NCI-H2081 (cell line): Measurements from ENCODE around the gene MGAT4A.
A peak's percentile ranks its signal among the peaks of the same experiment; 100 is the strongest.
"Not testable (repeated sequence)": the region's sequence is repeated elsewhere in the genome, so short reads cannot be mapped to it uniquely, and the experiment has no call there.

Experiments used
- DNase-seq, 2 experiments: peaks; one replicate each; lab custom pipeline; 2025; lab: John Stamatoyannopoulos, UW

MGAT4A gene

GRCh38 chr2:98730053-98730706 is 752 bp downstream of the MGAT4A start:
- peak; percentile 16 to 61 for DNase-seq

- no peak for DNase-seq
Measured at GRCh38 chr2:98729652-98730051, 1.3 kb downstream of the MGAT4A start.

DNA sequence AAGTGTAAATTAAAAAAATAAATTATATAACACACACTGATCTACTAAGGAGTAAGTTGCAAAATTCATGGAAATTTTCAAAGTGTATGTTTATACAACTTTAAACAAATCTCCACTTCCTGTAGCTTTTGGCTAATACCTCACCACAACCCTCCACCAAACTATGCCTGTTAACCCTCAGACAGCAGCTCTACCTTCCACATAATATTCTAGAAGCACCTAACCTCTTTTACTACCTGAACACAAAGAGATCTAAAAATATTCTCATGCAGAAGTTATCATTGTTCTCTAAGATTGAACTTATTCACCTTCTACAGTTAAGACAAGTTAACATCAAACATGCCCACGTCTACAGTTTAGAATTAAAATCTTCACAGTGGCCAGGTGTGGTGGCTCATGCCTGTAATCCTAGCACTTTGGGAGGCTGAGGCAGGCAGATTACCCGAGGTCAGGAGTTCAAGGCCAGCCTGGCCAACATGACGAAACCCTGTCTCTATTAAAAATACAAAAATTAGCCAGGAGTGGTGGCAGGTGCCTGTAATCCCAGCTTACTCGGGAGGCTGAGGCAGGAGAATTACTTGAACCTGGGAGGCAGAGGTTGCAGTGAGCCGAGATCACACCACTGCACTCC is 2.7 kb downstream of the MGAT4A start:
- not testable (repeated sequence) for DNase-seq

DNA sequence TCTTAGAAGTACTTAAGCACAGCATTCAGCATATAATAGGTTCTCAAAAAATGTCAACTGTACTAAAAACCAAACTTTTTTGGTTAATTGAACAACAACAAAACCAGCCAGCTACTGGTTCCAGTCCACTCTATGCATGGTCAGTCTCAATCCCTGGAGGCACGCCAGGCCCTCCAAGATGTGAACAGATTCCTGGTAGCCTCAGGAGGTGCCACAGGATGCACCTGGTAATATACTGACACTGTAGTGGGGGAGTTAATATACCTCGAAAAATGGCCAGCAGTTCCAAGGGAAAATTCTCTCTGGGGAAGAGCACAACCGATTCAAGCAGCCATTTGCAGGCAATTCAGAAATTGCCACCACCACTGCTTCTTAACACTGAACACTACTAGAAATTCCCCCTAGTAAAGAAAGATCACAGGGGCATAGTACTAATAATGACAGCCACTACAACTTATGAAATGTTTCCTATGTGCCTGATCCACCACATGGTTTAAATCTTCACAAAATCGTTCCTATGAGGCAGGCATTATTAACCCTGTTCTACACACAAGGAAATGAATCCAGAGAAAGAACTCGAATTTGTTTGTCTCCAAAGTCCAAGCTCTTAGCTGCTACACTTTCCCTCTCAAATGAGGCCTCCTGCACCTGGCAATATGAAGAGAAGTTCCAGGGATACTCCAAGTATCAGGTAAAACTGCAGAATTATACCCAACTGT is 3.4 kb downstream of the MGAT4A start:
- no peak for DNase-seq

DNA sequence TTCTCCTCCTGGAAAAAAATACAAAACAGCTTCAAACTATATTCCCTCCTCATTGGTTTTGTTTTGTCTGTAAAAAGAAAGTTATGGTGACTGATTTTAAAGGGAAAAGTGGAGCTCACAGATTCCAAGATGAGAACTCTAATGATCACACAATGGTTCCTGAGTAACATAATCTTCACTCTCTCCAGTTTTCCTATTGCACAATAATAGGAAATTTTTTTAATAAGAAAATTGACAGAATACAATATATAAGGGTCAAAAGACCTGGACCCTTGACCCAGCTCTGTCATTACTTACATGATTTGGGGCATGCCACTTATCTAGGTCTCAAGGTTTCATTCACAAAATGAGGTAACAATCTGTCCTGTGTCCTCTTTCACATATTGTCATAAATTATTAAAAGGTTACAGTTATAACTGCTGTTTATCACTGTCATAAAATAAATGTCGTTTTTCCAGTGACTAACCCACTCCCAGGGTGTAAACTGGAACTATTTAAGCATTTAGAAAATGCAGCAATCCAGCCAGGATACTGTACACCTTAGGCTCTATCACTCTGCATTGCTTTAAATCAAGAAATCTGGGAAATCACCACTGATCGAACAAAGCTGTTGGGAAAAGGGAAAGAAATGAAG is 4.1 kb downstream of the MGAT4A start:
- DNase-seq: no peak

DNA sequence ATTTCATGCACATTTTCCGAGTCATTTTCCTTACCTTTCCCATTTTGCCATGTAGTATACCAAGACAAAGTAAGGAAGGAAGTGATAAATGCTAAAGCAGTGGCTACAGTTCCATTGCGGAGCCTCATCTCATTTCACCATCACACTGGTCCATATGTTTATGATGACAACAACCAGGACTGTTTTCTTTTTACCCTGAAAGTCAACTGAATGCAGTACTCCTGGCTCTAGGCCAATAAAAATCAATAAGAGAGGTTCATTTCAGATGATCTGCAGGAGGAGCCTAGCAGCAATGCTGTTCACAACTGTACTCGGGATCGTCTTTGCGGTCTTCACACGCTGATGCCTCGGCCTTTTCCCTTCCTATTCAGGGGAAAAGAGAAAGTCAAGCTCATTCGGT is 4.7 kb downstream of the MGAT4A start:
- DNase-seq: no peak

- no peak for DNase-seq
Measured at GRCh38 chr2:98720286-98720685, 10.6 kb downstream of the MGAT4A start.

DNA sequence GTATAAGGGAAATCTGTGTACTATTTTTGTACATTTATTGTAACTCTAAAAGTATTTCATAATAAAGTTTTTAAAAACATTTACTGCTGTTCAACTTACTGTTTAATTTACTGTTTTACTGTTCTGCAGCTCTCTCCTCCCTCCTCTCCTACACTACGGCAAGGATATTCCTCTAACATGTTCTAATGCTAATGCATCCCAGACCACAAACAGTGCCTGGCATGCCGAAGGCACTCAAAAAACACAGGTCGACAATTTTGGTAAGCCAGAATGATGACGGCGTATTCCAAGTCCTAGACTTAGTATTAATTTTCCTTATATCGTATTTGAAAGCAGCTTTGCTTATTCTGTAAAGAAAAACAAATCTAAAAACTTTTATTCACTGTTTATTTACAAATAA is 13.3 kb downstream of the MGAT4A start:
- DNase-seq: no peak

DNA sequence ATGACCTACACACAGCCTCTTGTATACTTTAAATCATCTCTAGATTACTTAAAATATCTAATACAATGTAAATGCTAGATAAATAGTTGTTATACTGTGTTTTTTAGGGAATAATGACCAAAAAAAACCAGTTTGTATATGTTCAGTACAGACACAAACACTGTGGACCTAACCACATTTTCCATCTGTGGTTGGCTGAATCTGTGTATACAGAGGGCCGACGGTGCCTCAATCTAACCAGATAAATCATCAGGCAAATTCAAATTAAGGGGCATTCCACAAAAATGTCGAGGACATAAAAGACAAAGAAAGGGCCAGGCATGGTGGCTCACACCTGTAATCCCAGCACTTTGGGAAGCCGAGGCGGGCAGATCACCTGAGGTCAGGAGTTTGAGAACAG is 14.1 kb downstream of the MGAT4A start:
- DNase-seq: no peak

GRCh38 chr2:98715812-98716451 is 15.0 kb downstream of the MGAT4A start:
- no peak for DNase-seq

DNA sequence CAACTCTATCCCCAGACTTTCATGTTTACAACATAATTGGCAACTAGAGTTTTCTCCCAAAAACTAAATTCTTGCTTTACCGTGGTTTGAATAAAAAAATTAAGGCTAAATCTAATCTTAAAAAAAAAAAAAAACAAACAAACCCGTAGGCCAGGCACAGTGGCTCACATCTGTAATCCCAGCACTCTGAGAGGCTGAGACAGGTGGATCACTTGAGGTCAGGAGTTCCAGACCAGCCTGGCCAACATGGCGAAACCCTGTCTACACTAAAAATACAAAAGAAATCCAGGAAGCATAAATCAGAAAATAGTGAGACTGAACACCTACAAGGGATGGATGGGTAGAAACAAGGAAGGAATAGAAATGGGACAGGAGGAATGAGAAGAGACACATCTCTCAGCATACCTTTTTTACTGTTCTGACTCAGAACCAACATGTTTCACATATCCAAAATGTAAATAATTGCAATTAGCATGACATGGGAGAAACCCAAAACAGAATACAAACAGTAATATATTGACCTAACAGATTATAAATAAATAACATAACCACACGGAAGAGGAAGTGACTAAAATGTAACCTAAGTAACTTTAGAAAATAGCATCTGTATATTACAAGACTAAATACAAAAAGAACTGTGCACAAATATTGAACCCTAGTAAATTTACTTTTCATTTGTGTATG is 17.5 kb downstream of the MGAT4A start:
- no peak for DNase-seq

GRCh38 chr2:98712145-98712544 is 18.8 kb downstream of the MGAT4A start:
- DNase-seq: no peak

DNA sequence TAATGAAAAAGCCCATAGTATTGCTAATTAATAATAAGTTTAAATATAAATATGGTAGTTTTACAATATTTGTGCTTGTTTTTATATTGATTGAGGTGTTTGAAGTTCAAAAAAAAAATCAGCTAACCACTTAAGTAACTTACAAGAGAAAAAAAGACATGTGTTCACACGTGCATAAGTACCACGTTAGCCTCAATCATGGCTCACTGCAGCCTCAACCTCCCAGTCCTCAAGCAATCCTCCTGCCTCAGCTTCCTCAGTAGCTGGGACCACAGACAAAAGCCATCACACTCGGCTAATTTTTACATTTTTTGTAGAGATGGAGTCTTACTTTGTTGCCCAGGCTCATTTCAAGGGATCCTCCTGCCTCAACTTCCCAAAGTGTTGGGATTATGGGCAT is 19.4 kb downstream of the MGAT4A start:
- DNase-seq: no peak

DNA sequence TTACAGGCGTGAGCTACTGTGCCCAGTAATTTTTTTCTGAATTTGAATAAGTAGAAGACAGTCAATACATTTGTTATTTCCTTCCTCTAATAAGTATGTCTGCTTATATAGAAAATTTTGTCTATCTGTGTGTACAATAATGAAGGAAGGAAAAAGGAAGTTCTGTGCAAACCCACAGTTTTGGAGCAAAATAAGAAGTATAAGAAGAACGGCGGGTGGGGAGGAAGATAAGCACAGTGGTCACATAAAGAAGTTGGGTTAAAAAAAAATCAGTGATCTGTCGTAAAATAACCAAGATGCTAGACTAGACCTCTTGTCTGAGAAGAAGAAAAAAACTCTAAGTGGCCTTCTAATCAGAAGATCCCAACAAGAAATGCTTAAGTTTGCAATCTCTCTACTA is 20.2 kb downstream of the MGAT4A start:
- no peak for DNase-seq

- no peak for DNase-seq
Measured at GRCh38 chr2:98709535-98709934, 21.4 kb downstream of the MGAT4A start.

GRCh38 chr2:98708396-98709186 is 22.3 kb downstream of the MGAT4A start:
- DNase-seq: no peak

GRCh38 chr2:98706591-98706990 is 24.3 kb downstream of the MGAT4A start:
- no peak for DNase-seq

- DNase-seq: no peak
Measured at GRCh38 chr2:98705333-98705617, 25.7 kb downstream of the MGAT4A start.

GRCh38 chr2:98704499-98705332 is 26.2 kb downstream of the MGAT4A start:
- DNase-seq: peak in 1 of 2 experiments; percentile 69

DNA sequence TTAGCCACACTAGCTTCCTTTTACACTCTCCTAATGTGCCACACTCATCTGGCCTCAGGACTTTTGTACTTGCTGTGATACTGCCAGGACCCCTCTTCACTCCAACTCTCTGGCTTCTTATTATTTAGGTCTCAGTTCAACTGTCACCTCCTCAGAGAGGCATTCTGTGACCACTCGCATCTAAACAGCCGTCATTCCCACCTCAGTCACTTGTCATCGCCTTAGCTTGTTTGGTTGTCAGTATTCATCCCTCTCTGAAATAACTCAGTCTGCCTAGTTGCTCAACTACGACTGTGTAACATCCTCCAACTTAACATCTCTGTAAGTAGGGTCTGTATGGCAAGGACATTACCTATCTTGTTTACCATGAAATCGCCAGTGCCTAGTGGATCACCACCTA is 27.2 kb downstream of the MGAT4A start:
- DNase-seq: no peak
